Endothelial cell of umbilical vein (primary cell): Measurements from ENCODE around the gene SCAMP4. TPM values are rescaled to one million over a fixed set of nuclear protein-coding genes. Genes with fewer than 3 reads are reported as not detected.

Experiments
- Bru-seq: library from RNA; stranded (reverse); fragments of 400-500 nt; gene quantifications from one replicate; lab custom pipeline; 2021; lab: Mats Ljungman, UMichigan
- BruChase-seq, 2 experiments: library from RNA; stranded (reverse); fragments of 400-500 nt; gene quantifications; one replicate each; lab custom pipeline; 2021; lab: Mats Ljungman, UMichigan
- BruUV-seq: library from RNA; stranded (reverse); fragments of 400-500 nt; replicated peaks from 2 replicates; lab custom pipeline; 2021; lab: Mats Ljungman, UMichigan
- CTCF ChIA-PET: fragments of 300-600, 350-600 bp; sonication (Branson Sonifier 250); formaldehyde crosslinking; loops from one replicate; lab custom pipeline; 2021; ENCODE audit warnings: antibody characterized with exemption, inconsistent platforms; lab: Charles Lee
- POLR2A ChIA-PET: fragments of 300-600, 350-600 bp; sonication (Branson Sonifier 250); formaldehyde crosslinking; loops from one replicate; lab custom pipeline; 2021; ENCODE audit warnings: antibody characterized with exemption, inconsistent platforms; lab: Charles Lee
- DNase-seq: peaks from one replicate; pipeline ENCODE4 v3.0.0-alpha.2; 2011; ENCODE audit warnings: low read depth, low spot score
- FAIRE-seq: peaks from 2 replicates; lab custom pipeline; 2011; peaks lifted over from hg19 to GRCh38; lab: Jason Lieb, UNC
- H2AFZ ChIP-seq: 2 replicates; pipeline ENCODE4 v1.6.0; 2012; ENCODE audit warnings: low read depth, low read length, control low read depth, inconsistent platforms
- H3K27ac ChIP-seq: 2 replicates; pipeline ENCODE4 v1.5.1; 2011; ENCODE audit warnings: low read depth, mild to moderate bottlenecking, control low read depth, low read length, moderate library complexity; ENCODE audit not compliant: insufficient read depth
- H3K27me3 ChIP-seq, 2 experiments: 2 replicates each; pipeline versions ENCODE4 v1.6.0 to v1.6.1; 2011; ENCODE audit warnings: low read length in 2 of 2, mixed read lengths in 1 of 2; ENCODE audit not compliant: control insufficient read depth in 2 of 2, insufficient read depth in 2 of 2
- H3K36me3 ChIP-seq, 2 experiments: 2 replicates in 1 of 2; 3 replicates in 1 of 2; pipeline ENCODE4 v1.5.1; 2011; ENCODE audit warnings: low read length in 2 of 2, mild to moderate bottlenecking in 1 of 2, moderate library complexity in 1 of 2; ENCODE audit not compliant: control insufficient read depth in 2 of 2, insufficient read depth in 2 of 2; ENCODE audit errors: extremely low read depth in 1 of 2
- H3K4me1 ChIP-seq: 3 replicates; pipeline ENCODE4 v1.5.1; 2011; ENCODE audit warnings: mild to moderate bottlenecking, low read length; ENCODE audit not compliant: control insufficient read depth, insufficient read depth; ENCODE audit errors: extremely low read depth
- H3K4me2 ChIP-seq: 2 replicates; pipeline ENCODE4 v1.6.1; 2011; ENCODE audit warnings: low read length, control low read depth, mixed read lengths; ENCODE audit not compliant: insufficient read depth
- H3K4me3 ChIP-seq, 3 experiments: fragments of 200-600 bp in 1 of 3; sonication (generic), shearing (Covaris generic) in 1 of 3; replicated peaks in 1 of 3; 2 replicates each; pipeline ENCODE4 v1.5.1; 2011 to 2016; ENCODE audit warnings: control low read depth in 3 of 3, low read length in 3 of 3, mild to moderate bottlenecking in 2 of 3, inconsistent platforms in 1 of 3, low read depth in 1 of 3, moderate library complexity in 1 of 3; ENCODE audit not compliant: insufficient read depth in 1 of 3
- H3K79me2 ChIP-seq: 2 replicates; pipeline ENCODE4 v1.6.0; 2012; ENCODE audit warnings: low read length, inconsistent platforms; ENCODE audit not compliant: control insufficient read depth, insufficient read depth
- H3K9ac ChIP-seq: replicated peaks from 2 replicates; pipeline ENCODE3; 2011; ENCODE audit warnings: low read length, control low read depth; ENCODE audit not compliant: insufficient read depth; ENCODE audit errors: extremely low read depth
- H3K9me1 ChIP-seq: replicated peaks from 3 replicates; pipeline ENCODE4 v1.6.0; 2011; ENCODE audit warnings: mild to moderate bottlenecking, low read length; ENCODE audit not compliant: control insufficient read depth, insufficient read depth; ENCODE audit errors: extremely low read depth
- H3K9me3 ChIP-seq: replicated peaks from 2 replicates; pipeline ENCODE4 v1.5.1; 2012; ENCODE audit warnings: low read length, inconsistent platforms; ENCODE audit not compliant: control insufficient read depth, insufficient read depth
- H4K20me1 ChIP-seq: replicated peaks from 2 replicates; pipeline ENCODE3; 2011; ENCODE audit warnings: mild to moderate bottlenecking, low read length; ENCODE audit not compliant: control insufficient read depth, insufficient read depth; ENCODE audit errors: extremely low read depth
- CTCF ChIP-seq, 2 donors: IDR thresholded peaks; 1 replicate in 1 of 2; 2 replicates in 1 of 2; pipeline ENCODE4 v1.5.1; 2011; ENCODE audit warnings: low read length in 2 of 2, mild to moderate bottlenecking in 2 of 2, moderate library complexity in 2 of 2, control low read depth in 1 of 2, inconsistent platforms in 1 of 2, low read depth in 1 of 2; ENCODE audit not compliant: insufficient read depth in 1 of 2; ENCODE audit errors: extremely low read depth in 1 of 2
- EZH2 ChIP-seq: IDR thresholded peaks from 2 replicates; pipeline ENCODE4 v1.6.1; 2012; ENCODE audit warnings: borderline replicate concordance, low read depth, mild to moderate bottlenecking, moderate library complexity, low read length, inconsistent platforms; ENCODE audit not compliant: severe bottlenecking
- GATA2 ChIP-seq: IDR thresholded peaks from 2 replicates; pipeline ENCODE4 v1.7.0; 2011; ENCODE audit warnings: low read depth, mild to moderate bottlenecking, moderate library complexity, mixed read lengths, low read length; ENCODE audit not compliant: insufficient read length, insufficient read depth
- JUN ChIP-seq: IDR thresholded peaks from 2 replicates; pipeline ENCODE4 v1.6.1; 2011; ENCODE audit warnings: borderline replicate concordance, low read depth; ENCODE audit not compliant: insufficient read length, insufficient read depth
- MAX ChIP-seq: IDR thresholded peaks from 2 replicates; pipeline ENCODE4 v1.6.1; 2011; ENCODE audit not compliant: insufficient read depth, insufficient read length
- MYC ChIP-seq: IDR thresholded peaks from one replicate; pipeline ENCODE4 v1.6.1; 2011; ENCODE audit warnings: mild to moderate bottlenecking, low read depth, low read length
- POLR2A ChIP-seq: IDR thresholded peaks from 2 replicates; pipeline ENCODE4 v1.6.1; 2012; ENCODE audit warnings: low read depth, mild to moderate bottlenecking, control low read depth, low read length
- POLR2AphosphoS5 ChIP-seq: IDR thresholded peaks from 2 replicates; pipeline ENCODE4 v1.6.1; 2012; ENCODE audit warnings: low read depth, mild to moderate bottlenecking, control low read depth, low read length, moderate library complexity; ENCODE audit not compliant: insufficient read depth
- dilution Hi-C: fragments of 300-500 bp; cut with MboI; formaldehyde crosslinking; loops from one replicate; pipeline ENCODE4 v1.15.0; 2019; ENCODE audit warnings: low sequenced_read_pairs; ENCODE audit not compliant: extremely low pct_ligation_motif_present
- intact Hi-C: fragments of 100-400 bp; cut with micrococcal nuclease; formaldehyde crosslinking; loops from one replicate; pipeline ENCODE4 v1.10.0; 2022
- long read RNA-seq: library from polyadenylated mRNA; stranded (forward); transcript quantifications from one replicate; pipeline ENCODE4 v2.0.0, GENCODE V29; 2021
- polyA minus RNA-seq, 3 experiments: library from RNA; depleted of rRNA, polyadenylated mRNA; stranded (reverse); fragments of >200 nt; gene quantifications; 1 replicate in 1 of 3; 2 replicates in 2 of 3; pipeline ENCODE4 v1.2.3, GENCODE V29; 2011
- polyA plus RNA-seq, 4 experiments: library from polyadenylated mRNA; depleted of rRNA in 3 of 4; stranded (reverse) in 3 of 4; unstranded in 1 of 4; fragments of >200 nt; gene quantifications; 2 replicates each; pipeline versions ENCODE4 v1.2.1 to v1.2.3, GENCODE V29; 2011 to 2012; ENCODE audit warnings: missing spikeins in 1 of 4
- total RNA-seq: library from RNA; stranded (reverse); gene quantifications from 2 replicates; pipeline ENCODE4 v1.2.3, GENCODE V29; 2021

The SCAMP4 gene
- total RNA-seq: 68.2 and 72.2 TPM in 2 replicates
- 24.4 and 29.6 TPM in 2 replicates for polyA plus RNA-seq
- polyA plus RNA-seq (2011; cell fraction: cytosol; rRNA removed): 16.1 and 22.8 TPM in 2 replicates
- 33.4 and 36.5 TPM in 2 replicates for polyA plus RNA-seq (2011; cell fraction: nucleus; rRNA removed)
- polyA plus RNA-seq (2012): 28.5 and 51.3 TPM in 2 replicates
- 23.8 and 26.8 TPM in 2 replicates for polyA minus RNA-seq
- 29.4 TPM for polyA minus RNA-seq (2011; cell fraction: cytosol; rRNA and poly(A)+ RNA removed)
- polyA minus RNA-seq (2011; cell fraction: nucleus; rRNA and poly(A)+ RNA removed): 16.2 and 22.0 TPM in 2 replicates
- Bru-seq, nascent RNA: percentile 59 among the genes with signal in this experiment
- percentile 88 among the genes with signal in this experiment for BruChase-seq, experiment 1, labeled RNA remaining after a 6-hour chase
- BruChase-seq, experiment 2, labeled RNA remaining after a 2-hour chase: percentile 74 among the genes with signal in this experiment
- long read RNA-seq, transcript SCAMP4-201 (7 exons, 2,684 nt): major isoform, 85 of 108 reads
- long read RNA-seq, partial matches to known transcripts: 14 of 108 reads
- long read RNA-seq, other reads (novel, unspliced or antisense): 5 of 108 reads

- H3K4me1 ChIP-seq: no peaks in the 10 kb centered on the region
- dilution Hi-C loops: no loop called here
- no peaks in the 10 kb centered on the region for H3K36me3 ChIP-seq
- peak within 1 kb of the TSS; percentile 60 for H2AFZ ChIP-seq
- intact Hi-C loops: loop anchor here (1.0 kb wide), 3 partner anchors 20 to 41 kb away; partner anchors contain the start of gene ABHD17A
- no peaks in the 10 kb centered on the region for H4K20me1 ChIP-seq
- peak within 1 kb of the TSS; percentile 83 for H3K9ac ChIP-seq
- peak within 1 kb of the TSS; percentile 73 for H3K27ac ChIP-seq
- FAIRE-seq: peak; percentile 98
- POLR2A ChIA-PET: interaction anchor here (0.6 to 0.7 kb wide), 2 partner anchors 13 to 15 kb away, joined by 3 read pairs; no protein-coding TSS in a partner anchor
- H3K4me3 ChIP-seq: peak within 1 kb of the TSS; percentile 55 to 63 (median 61)
- no peaks in the 10 kb centered on the region for H3K27me3 ChIP-seq
- H3K9me3 ChIP-seq: no peaks in the 10 kb centered on the region
- DNase-seq: peak; percentile 99
- no peaks in the 10 kb centered on the region for H3K9me1 ChIP-seq
- H3K4me2 ChIP-seq: peak within 1 kb of the TSS; percentile 74
- peaks cover 41% of the 10 kb centered on the region for H3K79me2 ChIP-seq
- CTCF ChIA-PET: interaction anchor here (0.9 to 1.0 kb wide), 2 partner anchors 41 to 187 kb away, joined by 3 to 4 read pairs; no protein-coding TSS in a partner anchor
- no TSS peak for BruUV-seq
- peak; percentile 63 for TF ChIP-seq MYC
- no peak for TF ChIP-seq CTCF (IDR thresholded peaks at IDR 0.05; ENCODE audit: extremely low read depth in 1 of 2, insufficient read depth in 1 of 2, low read depth in 1 of 2, low read length in 2 of 2)
- no peak for TF ChIP-seq EZH2
- no peak for TF ChIP-seq GATA2
- TF ChIP-seq JUN: no peak
- TF ChIP-seq POLR2A: peak; percentile 73
- TF ChIP-seq MAX: peak; percentile 61
- peak; percentile 87 for TF ChIP-seq POLR2AphosphoS5
Measured at GRCh38 chr19:1905110-1905862, at the start of gene SCAMP4, which contains the start of gene ADAT3. SCAMP4 (plus strand) TSS chr19:1905399; CDS start chr19:1915020, 9,621 bp downstream. ADAT3 (plus strand) TSS chr19:1905399; CDS start chr19:1912048, 6,649 bp downstream.
